A204.1 (cell line): ENCODE results near the gene SWI5.

Experiments used
- FAIRE-seq: peaks from 2 replicates; lab custom pipeline; 2012; peaks lifted over from hg19 to GRCh38; lab: Jason Lieb, UNC

The SWI5 gene

DNA sequence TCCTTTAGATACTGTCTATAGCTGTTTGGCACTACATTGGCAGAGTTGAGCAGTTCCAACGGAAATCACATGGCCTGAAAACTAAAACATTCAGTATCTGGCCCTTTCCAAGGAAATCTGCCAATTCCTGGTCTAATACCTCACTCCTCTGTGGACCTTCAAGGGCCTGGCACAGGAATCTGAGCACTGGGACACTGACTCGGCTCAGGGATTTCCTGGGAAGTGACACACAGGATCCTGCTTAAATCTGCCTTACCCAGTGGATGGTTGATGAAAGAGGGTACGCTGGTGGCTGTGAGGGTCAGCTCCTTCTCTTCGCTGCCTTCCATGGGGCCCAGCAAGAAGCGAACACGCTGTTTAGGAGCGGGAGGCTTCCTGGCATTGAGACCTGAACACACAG lies 45.3 kb downstream of the SWI5 start:
- FAIRE-seq = no peak

DNA sequence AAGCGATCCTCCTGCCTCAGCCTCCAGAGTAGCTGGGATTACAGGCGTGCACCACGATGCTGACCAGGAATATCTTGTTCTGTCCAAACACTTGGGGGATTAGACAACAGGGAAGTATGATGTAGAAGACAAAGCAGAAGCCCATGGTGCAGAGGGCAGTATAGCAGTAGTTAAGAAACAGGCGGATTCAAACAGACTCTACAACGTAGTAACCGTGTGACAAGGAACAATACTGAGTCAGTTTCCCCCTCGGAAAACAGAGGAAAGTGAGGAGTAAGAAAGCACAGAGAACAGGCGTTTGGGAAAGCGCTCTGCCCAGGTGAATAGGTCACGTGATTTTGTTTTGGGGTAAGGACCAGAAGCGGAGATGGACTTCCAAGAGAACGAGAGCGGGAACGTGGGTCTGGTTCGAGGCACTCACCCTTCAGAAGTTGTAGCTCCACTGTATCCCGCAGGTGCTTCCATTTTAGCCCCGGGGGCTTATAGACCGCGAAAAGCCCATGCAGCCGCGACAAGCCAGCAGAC lies 45.9 kb downstream of the SWI5 start:
- FAIRE-seq = no peak

DNA sequence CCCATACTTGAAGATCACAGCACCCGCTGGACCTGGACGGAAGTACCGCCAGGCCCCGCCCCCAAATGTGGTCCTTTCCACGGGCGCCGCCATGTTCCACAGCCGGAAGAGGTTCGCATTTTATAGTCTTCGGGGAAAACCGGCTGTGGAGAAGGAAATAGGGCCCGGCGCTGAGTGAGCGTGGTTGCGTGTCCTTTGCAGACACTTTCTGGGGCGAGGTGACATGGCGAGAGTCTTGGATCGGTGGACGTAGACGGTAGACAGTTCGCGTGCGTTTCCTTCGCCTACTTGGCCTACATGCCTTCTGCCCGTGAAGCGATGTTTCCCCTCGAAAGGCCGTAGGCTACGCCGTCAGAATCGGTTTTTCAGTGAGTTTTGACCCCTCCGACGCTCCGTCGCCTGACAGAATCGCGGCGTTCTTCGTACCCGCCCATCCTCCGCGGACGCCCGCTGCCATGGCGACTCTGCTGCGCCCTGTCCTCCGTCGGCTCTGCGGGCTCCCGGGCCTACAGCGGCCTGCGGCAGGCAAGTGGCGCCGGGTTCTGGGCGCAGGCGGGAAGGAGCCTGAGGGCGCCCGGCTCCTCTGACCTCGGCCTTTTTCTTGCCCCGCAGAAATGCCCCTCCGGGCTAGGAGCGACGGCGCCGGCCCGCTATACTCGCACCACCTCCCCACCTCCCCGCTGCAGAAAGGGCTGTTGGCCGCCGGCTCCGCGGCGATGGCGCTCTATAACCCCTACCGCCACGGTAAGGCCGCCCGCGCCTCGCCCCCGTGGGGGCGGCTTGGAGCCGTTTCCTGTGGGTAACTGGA lies 46.5 kb downstream of the SWI5 start, which contains the start of the genes COQ4 and TRUB2:
COQ4 (plus strand) TSS at position 436 of the 808 bp plus-strand sequence; CDS start at position 456, 20 bp downstream.
TRUB2 (minus strand) TSS at position 44 of the 808 bp plus-strand sequence; CDS start at position 5, 39 bp downstream.
- FAIRE-seq = no peak

DNA sequence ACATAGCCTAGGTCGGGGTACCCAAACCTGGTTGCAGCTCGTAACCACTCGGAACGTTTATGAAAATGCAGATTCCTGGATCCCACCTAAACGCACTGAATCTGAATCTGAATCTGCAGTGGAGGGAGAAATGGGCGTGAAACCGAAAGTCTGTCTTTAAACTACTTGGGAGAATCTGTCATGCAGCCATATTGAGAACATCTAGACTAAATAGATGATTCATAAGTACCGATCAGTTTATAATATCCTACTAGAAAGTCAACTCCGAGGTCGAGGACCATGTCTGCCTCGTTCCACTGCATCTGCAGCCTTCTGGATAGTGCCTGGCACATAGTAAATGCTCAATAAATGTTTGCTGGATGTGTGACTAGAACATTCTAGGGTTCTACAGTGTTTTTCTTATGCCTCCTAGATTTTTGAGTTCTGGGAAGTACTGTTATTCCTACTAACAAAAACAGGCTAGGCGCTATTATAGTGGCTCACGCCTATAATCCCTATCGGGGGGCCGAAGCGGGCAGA lies 47.2 kb downstream of the SWI5 start:
- no peak for FAIRE-seq

DNA sequence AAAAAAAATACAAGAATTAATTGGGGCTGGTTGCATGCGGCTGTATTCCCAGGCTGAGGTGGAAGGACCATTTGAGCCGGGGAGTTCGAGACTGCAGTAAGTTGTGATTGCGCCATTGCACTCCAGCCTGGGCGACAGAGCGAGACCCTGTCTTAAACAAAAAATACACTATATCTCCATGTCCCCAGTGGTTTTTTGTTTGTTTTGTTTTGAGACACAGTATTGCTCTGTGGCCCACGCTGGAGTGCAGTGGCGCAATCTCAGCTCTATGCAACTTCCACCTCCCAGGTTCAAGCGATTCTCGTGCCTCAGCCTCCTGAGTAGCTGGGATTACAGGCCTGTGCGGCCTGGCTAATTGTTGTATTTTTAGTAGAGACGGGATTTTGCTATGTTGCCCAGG lies 47.7 kb downstream of the SWI5 start:
- FAIRE-seq = no peak

DNA sequence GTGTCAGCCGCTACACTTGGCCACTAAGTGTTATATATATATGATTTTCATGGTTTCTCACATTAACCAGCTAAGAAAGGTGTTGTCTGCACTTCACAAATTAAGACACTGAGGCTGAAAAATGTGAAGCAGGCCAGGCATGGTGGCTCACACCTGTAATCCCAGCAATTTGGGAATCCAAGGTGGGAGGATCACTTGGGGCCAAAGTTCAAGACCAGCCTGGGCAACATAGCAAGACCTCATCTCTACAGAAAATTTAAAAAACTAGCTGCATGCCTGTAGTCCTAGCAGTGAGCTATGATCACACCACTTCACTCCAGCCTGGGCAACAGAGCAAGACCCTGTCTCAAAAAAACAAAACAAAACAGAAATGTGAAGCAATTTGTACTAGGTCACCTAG lies 48.3 kb downstream of the SWI5 start:
- no peak for FAIRE-seq

DNA sequence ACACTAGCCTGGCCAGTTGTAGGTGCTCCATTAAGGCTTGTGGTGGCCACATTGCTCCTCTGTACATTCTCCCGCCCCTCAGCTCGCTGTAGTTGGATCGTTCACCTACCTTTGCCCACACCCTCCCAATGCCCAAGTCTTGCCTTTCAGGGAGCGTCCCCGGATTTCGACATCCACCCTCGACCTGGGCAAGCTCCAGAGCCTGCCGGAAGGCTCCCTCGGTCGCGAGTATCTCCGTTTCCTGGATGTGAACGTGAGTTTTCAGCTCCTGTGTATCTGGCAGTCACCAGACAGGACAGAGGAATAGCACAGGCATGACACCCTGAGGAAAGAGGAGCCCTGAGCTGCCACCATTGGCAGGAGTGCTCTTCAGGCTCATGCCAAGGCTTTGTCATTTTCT lies 49.6 kb downstream of the SWI5 start:
- no peak for FAIRE-seq

DNA sequence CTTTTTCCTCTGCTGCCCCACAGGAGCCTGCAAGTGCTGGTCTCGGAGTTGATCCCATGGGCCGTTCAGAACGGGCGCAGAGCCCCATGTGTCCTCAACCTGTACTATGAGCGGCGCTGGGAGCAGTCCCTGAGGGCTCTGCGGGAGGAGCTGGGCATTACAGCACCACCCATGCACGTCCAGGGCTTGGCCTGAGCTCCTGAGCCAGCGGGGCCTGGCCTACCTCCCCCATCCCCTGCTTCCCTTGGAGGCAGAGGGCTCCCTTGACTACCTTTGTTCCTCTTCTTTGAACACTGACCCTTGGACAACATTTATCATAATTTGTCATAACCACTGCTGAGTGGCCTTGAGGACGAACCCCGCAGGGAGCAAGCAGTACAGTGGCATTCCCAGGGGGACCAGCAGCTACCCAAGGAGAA lies 57.4 kb downstream of the SWI5 start:
- FAIRE-seq = no peak

DNA sequence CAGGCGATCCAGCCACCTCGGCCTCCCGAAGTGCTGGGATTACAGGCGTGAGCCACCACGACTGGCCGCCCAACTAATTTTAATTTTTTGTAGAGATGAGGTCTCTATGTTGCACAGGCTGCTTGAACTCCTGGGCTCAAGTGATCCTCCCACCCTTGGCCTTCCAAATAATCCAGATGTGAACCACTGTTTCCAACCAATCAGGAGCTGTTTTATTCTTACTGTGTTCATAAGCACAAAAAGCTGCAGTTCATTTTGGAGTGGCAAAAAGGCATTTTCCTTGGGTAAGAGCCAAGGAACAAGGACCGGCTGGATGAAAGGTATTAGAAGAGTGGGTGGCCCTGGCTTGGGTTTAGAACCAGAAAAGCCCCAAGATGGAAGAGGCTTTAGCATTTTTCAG lies 59.1 kb downstream of the SWI5 start:
- no peak for FAIRE-seq

DNA sequence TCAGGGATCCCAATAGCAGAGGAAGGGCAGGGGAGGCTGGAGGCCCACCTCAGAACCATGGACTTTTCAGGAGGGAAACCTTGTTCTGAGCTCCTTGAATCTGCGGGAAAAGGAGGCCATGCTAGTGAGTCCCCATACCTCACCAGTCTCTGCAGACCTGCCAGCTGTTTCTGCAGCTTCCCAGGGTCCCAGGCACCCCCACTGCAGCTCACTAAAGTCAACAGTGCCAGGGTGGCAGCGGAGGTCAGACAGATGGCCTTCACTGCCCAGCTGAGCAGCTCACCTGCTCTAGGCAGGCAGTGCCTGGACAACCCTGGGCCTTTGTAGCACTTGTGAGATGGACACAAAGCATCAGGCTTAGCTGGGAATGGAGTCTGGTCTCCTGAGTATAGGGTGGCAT lies 59.8 kb downstream of the SWI5 start:
- no peak for FAIRE-seq

DNA sequence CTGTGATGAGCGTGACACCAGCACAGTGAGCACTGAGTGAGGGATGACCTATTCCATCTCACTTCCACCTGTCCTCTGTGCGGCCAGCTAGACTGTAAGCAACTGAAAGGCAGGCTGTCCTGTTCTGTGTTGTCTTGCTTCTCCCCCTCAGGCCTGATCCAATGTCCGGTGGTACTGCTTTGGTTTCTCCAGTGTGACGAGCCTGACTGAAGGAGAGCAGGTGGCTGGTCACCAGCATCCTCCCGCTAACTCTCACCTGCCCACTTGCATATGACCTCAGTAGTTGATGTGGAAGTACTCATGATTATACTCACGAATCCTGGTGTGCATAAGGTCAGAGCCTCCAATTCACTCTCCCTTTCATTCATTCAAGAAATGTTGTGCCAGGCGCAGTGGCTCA lies 61.9 kb downstream of the SWI5 start:
- no peak for FAIRE-seq
